NT2/D1 (cell line): Measurements from ENCODE around the gene SDF4.

Experiments used
- DNase-seq: peaks from one replicate; pipeline ENCODE4 v3.0.0-alpha.2; 2011; ENCODE audit warnings: low read depth, low spot score
- H3K27me3 ChIP-seq: 2 replicates; pipeline ENCODE4 v1.6.0; 2011; ENCODE audit warnings: mild to moderate bottlenecking; ENCODE audit not compliant: insufficient read length, insufficient read depth
- H3K36me3 ChIP-seq: 2 replicates; pipeline ENCODE4 v1.6.1; 2011; ENCODE audit warnings: mild to moderate bottlenecking, low read length, mixed read lengths; ENCODE audit not compliant: insufficient read depth, insufficient read length
- H3K4me1 ChIP-seq: 2 replicates; pipeline ENCODE4 v1.5.1; 2011; ENCODE audit not compliant: insufficient read depth, insufficient read length
- H3K4me3 ChIP-seq: 2 replicates; pipeline ENCODE4 v1.5.1; 2011; ENCODE audit warnings: low read depth; ENCODE audit not compliant: insufficient read length
- H3K9ac ChIP-seq: 2 replicates; pipeline ENCODE4 v1.6.0; 2011; ENCODE audit warnings: low read depth; ENCODE audit not compliant: insufficient read length
- H3K9me3 ChIP-seq: 2 replicates; pipeline ENCODE4 v1.5.1; 2011; ENCODE audit warnings: mild to moderate bottlenecking, low read length; ENCODE audit not compliant: insufficient read depth
- SUZ12 ChIP-seq: IDR thresholded peaks from 2 replicates; pipeline ENCODE4 v1.6.1; 2011; ENCODE audit not compliant: insufficient read length, insufficient read depth; ENCODE audit errors: extremely low read depth
- YY1 ChIP-seq: IDR thresholded peaks from 2 replicates; pipeline ENCODE4 v1.6.1; 2011; ENCODE audit not compliant: insufficient read length, insufficient read depth
- ZNF274 ChIP-seq: IDR thresholded peaks from 2 replicates; pipeline ENCODE4 v1.6.1; 2011; ENCODE audit warnings: mild to moderate bottlenecking, low read depth, low read length

The SDF4 gene

GRCh38 chr1:1182491-1183220 lies 49.1 kb downstream of the SDF4 start:
- Histone ChIP-seq H3K4me1 (peaks cover 5% of the 10 kb centered on the region), H3K36me3 (no peaks in the 10 kb centered on the region), H3K27me3 (no peaks in the 10 kb centered on the region), H3K9me3 (no peaks in the 10 kb centered on the region), H3K4me3 (no peak overlapping the region), H3K9ac (no peak overlapping the region)
- TF ChIP-seq YY1 (no peak), SUZ12 (no peak), ZNF274 (no peak)
- no peak for DNase-seq

- no peak for TF ChIP-seq SUZ12
- TF ChIP-seq ZNF274 = no peak
- TF ChIP-seq YY1 = no peak
- no peak overlapping the region for H3K9ac ChIP-seq
Observed at GRCh38 chr1:1181938-1182410, 49.8 kb downstream of the SDF4 start.

GRCh38 chr1:1181129-1181937 lies 50.5 kb downstream of the SDF4 start:
- DNase-seq = no peak
- peaks cover 5% of the 10 kb centered on the region for H3K4me1 ChIP-seq
- H3K4me3 ChIP-seq = no peak overlapping the region
- TF ChIP-seq ZNF274 (no peak), SUZ12 (no peak), YY1 (no peak)
- no peaks in the 10 kb centered on the region for H3K9me3 ChIP-seq
- no peaks in the 10 kb centered on the region for H3K36me3 ChIP-seq
- H3K9ac ChIP-seq = no peak overlapping the region
- peaks cover 1% of the 10 kb centered on the region for H3K27me3 ChIP-seq

More at GRCh38 chr1:1181938-1182410, 49.8 kb downstream of the SDF4 start:
- DNase-seq = no peak
- H3K27me3 ChIP-seq = no peaks in the 10 kb centered on the region
- no peaks in the 10 kb centered on the region for H3K9me3 ChIP-seq
- peaks cover 5% of the 10 kb centered on the region for H3K4me1 ChIP-seq
- H3K36me3 ChIP-seq = no peaks in the 10 kb centered on the region
- no peak overlapping the region for H3K4me3 ChIP-seq

- Histone ChIP-seq H3K9ac (no peak overlapping the region), H3K36me3 (no peaks in the 10 kb centered on the region), H3K4me1 (peaks cover 5% of the 10 kb centered on the region), H3K27me3 (peaks cover 10% of the 10 kb centered on the region), H3K9me3 (no peaks in the 10 kb centered on the region), H3K4me3 (no peak overlapping the region)
- DNase-seq = no peak
- TF ChIP-seq SUZ12 = no peak
- no peak for TF ChIP-seq YY1
- TF ChIP-seq ZNF274 = no peak
Observed at GRCh38 chr1:1179983-1180861, 51.6 kb downstream of the SDF4 start.

GRCh38 chr1:1179346-1179982 lies 52.3 kb downstream of the SDF4 start:
- H3K4me3 ChIP-seq = no peak overlapping the region
- DNase-seq = no peak

GRCh38 chr1:1178794-1179331 lies 52.9 kb downstream of the SDF4 start:
- peaks cover 10% of the 10 kb centered on the region for H3K27me3 ChIP-seq

More at GRCh38 chr1:1179346-1179982, 52.3 kb downstream of the SDF4 start:
- peaks cover 10% of the 10 kb centered on the region for H3K27me3 ChIP-seq
- TF ChIP-seq ZNF274 = no peak
- TF ChIP-seq YY1 = no peak
- TF ChIP-seq SUZ12 = no peak
- peaks cover 5% of the 10 kb centered on the region for H3K4me1 ChIP-seq
- no peak overlapping the region for H3K9ac ChIP-seq
- H3K9me3 ChIP-seq = no peaks in the 10 kb centered on the region
- H3K36me3 ChIP-seq = no peaks in the 10 kb centered on the region

More at GRCh38 chr1:1178794-1179331, 52.9 kb downstream of the SDF4 start:
- H3K36me3 ChIP-seq = no peaks in the 10 kb centered on the region
- H3K4me3 ChIP-seq = no peak overlapping the region
- peaks cover 5% of the 10 kb centered on the region for H3K4me1 ChIP-seq
- DNase-seq = no peak
- TF ChIP-seq SUZ12 (no peak), YY1 (no peak), ZNF274 (no peak)
- H3K9ac ChIP-seq = no peak overlapping the region
- H3K9me3 ChIP-seq = no peaks in the 10 kb centered on the region
